HCT116 (cell line): ENCODE measurements around the gene SACM1L.

Experiments
- CTCF ChIP-seq, 3 experiments: fragments of 200-600 bp in 1 of 3; sonication (generic) in 1 of 3; IDR thresholded peaks in 2 of 3; conservative IDR thresholded peaks in 1 of 3; 2 replicates each; pipeline ENCODE4 v1.5.1; 2012 to 2017; ENCODE audit warnings: low read depth in 2 of 3, low read length in 2 of 3, antibody characterized with exemption in 1 of 3, borderline replicate concordance in 1 of 3, control low read depth in 1 of 3, mild to moderate bottlenecking in 1 of 3, mixed read lengths in 1 of 3, mixed run types in 1 of 3, moderate library complexity in 1 of 3; ENCODE audit not compliant: insufficient read depth in 1 of 3
- EZH2 ChIP-seq: fragments of 200-600 bp; sonication (generic); IDR thresholded peaks from 2 replicates; pipeline ENCODE4 v1.6.1; 2017; ENCODE audit warnings: antibody characterized with exemption, mixed run types
- JUND ChIP-seq: IDR thresholded peaks from 2 replicates; pipeline ENCODE4 v1.6.1; 2012
- MAX ChIP-seq: IDR thresholded peaks from 2 replicates; pipeline ENCODE4 v1.6.1; 2012
- POLR2AphosphoS5 ChIP-seq: IDR thresholded peaks from 2 replicates; pipeline ENCODE4 v1.6.1; 2011; ENCODE audit warnings: mild to moderate bottlenecking, low read depth, low read length, moderate library complexity
- SP1 ChIP-seq: IDR thresholded peaks from 2 replicates; pipeline ENCODE4 v1.6.1; 2012; ENCODE audit warnings: low read depth
- TCF7L2 ChIP-seq: IDR thresholded peaks from 2 replicates; pipeline ENCODE4 v1.7.0; 2011; ENCODE audit warnings: borderline replicate concordance, inconsistent platforms; ENCODE audit not compliant: insufficient read depth, insufficient read length; ENCODE audit errors: extremely low read depth
- YY1 ChIP-seq: IDR thresholded peaks from 2 replicates; pipeline ENCODE4 v1.6.1; 2011; ENCODE audit warnings: low read length, low read depth, moderate library complexity, mild to moderate bottlenecking; ENCODE audit not compliant: insufficient replicate concordance; ENCODE audit errors: extremely low read depth
- ZBTB33 ChIP-seq: IDR thresholded peaks from 2 replicates; pipeline ENCODE4 v1.6.1; 2011; ENCODE audit warnings: mild to moderate bottlenecking, low read length, moderate library complexity; ENCODE audit not compliant: insufficient replicate concordance; ENCODE audit errors: extremely low read depth
- ZNF274 ChIP-seq: fragments of 200-500 bp; sonication (Bioruptor generic); IDR thresholded peaks from 2 replicates; pipeline ENCODE4 v1.6.1; 2014; ENCODE audit warnings: mild to moderate bottlenecking, low read depth, low read length, inconsistent platforms

GRCh38 chr3:45765266-45765851 is 76.2 kb downstream of the SACM1L start:
- no peak for TF ChIP-seq ZNF274
- no peak for TF ChIP-seq CTCF (IDR thresholded peaks at IDR 0.05 in 2 of 3, conservative IDR thresholded peaks at IDR 0.05 in 1 of 3; ENCODE audit: borderline replicate concordance in 1 of 3, insufficient read depth in 1 of 3, low read depth in 2 of 3, low read length in 2 of 3)
- no peak for TF ChIP-seq MAX
- no peak for TF ChIP-seq SP1
- no peak for TF ChIP-seq TCF7L2
- no peak for TF ChIP-seq POLR2AphosphoS5
- no peak for TF ChIP-seq YY1
- TF ChIP-seq JUND: no peak
- TF ChIP-seq ZBTB33: no peak
- TF ChIP-seq EZH2: no peak
